ENCODE results near the gene GPC6. TPM values are rescaled to one million over a fixed set of nuclear protein-coding genes. Genes with fewer than 3 reads are reported as not detected.

GPC6 gene
- total RNA-seq, 2 donors from 2014 or later: 3.4 to 5.3 TPM

DNA sequence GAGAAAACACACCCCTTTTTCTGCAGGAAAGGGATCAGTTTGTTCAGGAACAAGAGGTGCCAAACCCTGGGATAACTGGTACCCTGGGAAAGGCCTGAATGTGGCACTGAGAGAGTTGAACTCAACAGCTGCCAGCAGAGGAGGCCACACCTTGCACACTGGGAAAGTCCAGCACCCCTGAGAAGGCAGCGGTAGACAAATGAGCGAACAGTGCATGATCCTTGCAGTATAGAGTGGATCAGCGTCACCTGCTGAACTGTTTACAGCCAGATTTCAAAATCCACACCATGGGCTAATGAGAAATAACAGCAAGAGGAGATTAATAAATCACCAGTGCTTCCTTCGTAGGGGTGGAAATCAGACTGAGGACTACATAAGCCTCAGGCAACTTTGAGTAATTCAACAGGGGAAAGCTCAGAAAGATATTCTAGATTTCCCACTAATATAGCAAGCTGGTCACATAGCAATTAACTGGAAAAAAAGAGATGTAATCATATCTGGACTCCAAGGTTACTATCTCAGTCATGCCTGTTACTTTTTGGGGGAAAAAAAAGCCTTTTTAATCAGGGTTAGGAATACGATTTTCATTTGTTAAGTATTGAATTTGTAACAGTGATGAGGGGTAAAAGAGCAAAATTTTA lies 1200.8 kb downstream of the GPC6 start:
- H3K4me3 ChIP-seq: no peak overlapping the region
- intact Hi-C loops (cut with DNase I): no loop called here
- no peaks in the 10 kb centered on the region for H3K36me3 ChIP-seq
- no peaks in the 10 kb centered on the region for H3K27me3 ChIP-seq (replicated peaks; ENCODE audit: insufficient read depth)
- 80% methylated on average over 5 of the region's 5 CpGs for WGBS
- H3K9me3 ChIP-seq: no peaks in the 10 kb centered on the region
- no peak for TF ChIP-seq POLR2AphosphoS5 (IDR thresholded peaks at IDR 0.05)
- TF ChIP-seq, protein P1, sequence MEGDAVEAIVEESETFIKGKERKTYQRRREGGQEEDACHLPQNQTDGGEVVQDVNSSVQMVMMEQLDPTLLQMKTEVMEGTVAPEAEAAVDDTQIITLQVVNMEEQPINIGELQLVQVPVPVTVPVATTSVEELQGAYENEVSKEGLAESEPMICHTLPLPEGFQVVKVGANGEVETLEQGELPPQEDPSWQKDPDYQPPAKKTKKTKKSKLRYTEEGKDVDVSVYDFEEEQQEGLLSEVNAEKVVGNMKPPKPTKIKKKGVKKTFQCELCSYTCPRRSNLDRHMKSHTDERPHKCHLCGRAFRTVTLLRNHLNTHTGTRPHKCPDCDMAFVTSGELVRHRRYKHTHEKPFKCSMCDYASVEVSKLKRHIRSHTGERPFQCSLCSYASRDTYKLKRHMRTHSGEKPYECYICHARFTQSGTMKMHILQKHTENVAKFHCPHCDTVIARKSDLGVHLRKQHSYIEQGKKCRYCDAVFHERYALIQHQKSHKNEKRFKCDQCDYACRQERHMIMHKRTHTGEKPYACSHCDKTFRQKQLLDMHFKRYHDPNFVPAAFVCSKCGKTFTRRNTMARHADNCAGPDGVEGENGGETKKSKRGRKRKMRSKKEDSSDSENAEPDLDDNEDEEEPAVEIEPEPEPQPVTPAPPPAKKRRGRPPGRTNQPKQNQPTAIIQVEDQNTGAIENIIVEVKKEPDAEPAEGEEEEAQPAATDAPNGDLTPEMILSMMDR (IDR thresholded peaks at IDR 0.05): no peak
- TF ChIP-seq POLR2A (IDR thresholded peaks at IDR 0.05): no peak
- no peaks in the 10 kb centered on the region for H3K4me1 ChIP-seq (replicated peaks)
- H3K27ac ChIP-seq: no peak overlapping the region
- DNase-seq (ENCODE audit: low spot score): no peak

DNA sequence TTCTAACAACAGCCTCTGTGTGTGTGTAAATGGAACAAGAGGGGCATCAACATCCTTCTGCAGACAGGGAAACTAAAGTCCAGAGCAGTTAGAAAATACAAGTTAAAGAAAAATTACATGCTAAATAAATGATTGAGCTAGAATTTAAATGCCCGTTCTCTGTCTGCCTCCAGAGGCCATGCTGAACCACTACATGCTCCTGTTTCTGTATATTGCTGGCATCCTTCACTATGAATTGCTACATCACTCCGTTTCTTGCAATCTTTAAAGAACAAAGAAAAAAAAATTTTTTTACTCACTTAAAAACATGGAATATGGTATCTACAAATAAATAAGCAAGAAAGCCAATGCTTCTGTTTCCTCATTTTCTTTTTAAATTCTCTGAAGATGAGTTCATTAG lies 1205.0 kb downstream of the GPC6 start:
- Histone ChIP-seq H3K4me3 (no peak overlapping the region), H3K27me3 (replicated peaks; ENCODE audit: insufficient read depth) (no peaks in the 10 kb centered on the region), H3K4me1 (replicated peaks) (no peaks in the 10 kb centered on the region), H3K27ac (no peak overlapping the region), H3K9me3 (no peaks in the 10 kb centered on the region), H3K36me3 (no peaks in the 10 kb centered on the region)
- intact Hi-C loops (cut with DNase I): no loop called here
- DNase-seq (ENCODE audit: low spot score): no peak
- TF ChIP-seq POLR2A (IDR thresholded peaks at IDR 0.05) (no peak), POLR2AphosphoS5 (IDR thresholded peaks at IDR 0.05) (no peak)
- TF ChIP-seq, protein P1 (IDR thresholded peaks at IDR 0.05): no peak
- WGBS: 86% methylated on average over 2 of the region's 2 CpGs

DNA sequence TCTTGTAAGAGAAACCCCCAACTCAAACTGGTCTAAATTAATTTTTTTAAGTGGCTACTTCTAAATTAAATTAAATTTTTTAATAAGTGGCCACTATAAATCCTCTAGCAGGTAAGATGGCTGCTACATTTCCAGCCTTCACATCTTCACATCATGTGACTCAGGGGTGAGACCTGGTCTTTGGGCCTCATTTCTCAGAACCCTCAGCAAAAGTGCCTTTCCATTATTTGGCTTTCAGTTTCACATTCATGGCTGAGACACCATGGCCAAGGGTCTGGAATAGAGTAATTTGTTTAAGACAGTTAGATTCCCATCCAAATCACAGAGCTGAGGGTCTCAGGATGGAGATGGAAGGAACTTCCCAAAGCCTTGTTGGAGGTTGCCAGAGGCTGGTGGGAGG lies 1205.4 kb downstream of the GPC6 start:
- H3K4me1 ChIP-seq (replicated peaks): no peaks in the 10 kb centered on the region
- H3K36me3 ChIP-seq: no peaks in the 10 kb centered on the region
- intact Hi-C loops (cut with DNase I): no loop called here

DNA sequence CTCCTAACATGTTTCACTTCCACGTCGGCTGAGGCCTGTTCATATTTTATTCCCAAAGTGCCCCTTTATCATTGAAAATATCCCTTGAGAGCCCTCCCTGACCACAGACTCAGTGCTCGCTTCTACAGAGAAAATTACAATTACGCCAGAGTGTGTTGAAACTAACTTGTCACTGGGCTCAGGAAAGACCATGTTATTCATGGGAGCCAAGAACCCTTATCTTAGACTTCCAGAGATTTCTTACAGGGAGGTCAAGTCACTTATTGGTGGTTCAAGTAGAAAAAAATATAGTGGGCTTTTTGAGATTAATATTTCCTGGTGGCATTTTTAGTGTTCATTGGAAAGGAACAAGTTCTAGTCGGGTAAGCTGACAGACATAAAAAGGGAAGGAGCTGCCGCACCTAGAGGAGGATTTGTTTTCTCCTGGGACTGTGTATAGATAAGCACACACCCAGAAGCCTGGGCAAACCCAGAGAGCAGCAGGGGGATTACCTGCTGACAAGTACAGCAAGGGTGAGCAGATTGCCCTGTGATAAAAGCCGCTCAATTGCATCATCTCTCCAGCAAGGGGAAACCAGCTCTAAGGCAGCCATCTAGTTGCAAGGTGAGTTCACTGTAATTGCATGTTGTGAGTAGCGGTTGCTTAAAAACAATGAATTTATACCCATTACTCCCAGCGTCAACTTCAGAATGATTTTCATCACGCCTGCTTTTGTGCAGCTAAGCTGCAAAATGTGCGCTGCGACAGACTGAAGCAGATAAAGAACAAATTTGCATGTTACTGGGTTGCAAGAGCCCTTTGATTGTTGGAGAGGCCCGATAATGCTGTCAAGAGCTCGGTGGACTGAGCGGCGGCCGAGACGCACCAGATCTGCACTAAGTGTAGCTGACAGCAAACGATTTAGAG lies 1206.7 kb downstream of the GPC6 start:
- no peaks in the 10 kb centered on the region for H3K36me3 ChIP-seq
- no peak for DNase-seq (ENCODE audit: low spot score)
- H3K27ac ChIP-seq: no peak overlapping the region
- TF ChIP-seq POLR2AphosphoS5 (IDR thresholded peaks at IDR 0.05): no peak
- TF ChIP-seq, protein P1 (IDR thresholded peaks at IDR 0.05): no peak
- no peak for TF ChIP-seq POLR2A (IDR thresholded peaks at IDR 0.05)
- intact Hi-C loops (cut with DNase I): no loop called here
- no peaks in the 10 kb centered on the region for H3K9me3 ChIP-seq
- H3K4me1 ChIP-seq (replicated peaks): no peaks in the 10 kb centered on the region
- no peaks in the 10 kb centered on the region for H3K27me3 ChIP-seq (replicated peaks; ENCODE audit: insufficient read depth)
- WGBS: 70% methylated on average over 19 of the region's 19 CpGs
- H3K4me3 ChIP-seq: no peak overlapping the region

More for the DNA sequence above, 1205.4 kb downstream of the GPC6 start:
- TF ChIP-seq, protein P1 (IDR thresholded peaks at IDR 0.05): no peak
- TF ChIP-seq POLR2A (IDR thresholded peaks at IDR 0.05) (no peak), POLR2AphosphoS5 (IDR thresholded peaks at IDR 0.05) (no peak)
- Histone ChIP-seq H3K9me3 (no peaks in the 10 kb centered on the region), H3K27me3 (replicated peaks; ENCODE audit: insufficient read depth) (no peaks in the 10 kb centered on the region), H3K27ac (no peak overlapping the region), H3K4me3 (no peak overlapping the region)
- no peak for DNase-seq (ENCODE audit: low spot score)
